ENCODE measurements around the gene TMEM135.

Gene TMEM135

GRCh38 chr11:87031433-87032170 is 6.1 kb upstream of the TMEM135 start:
- no peak overlapping the region for H4K5ac ChIP-seq (ENCODE audit: low read length)
- no peak overlapping the region for H3K18ac ChIP-seq (ENCODE audit: low read length)
- H3K4me3 ChIP-seq (ENCODE audit: low read length): no peak overlapping the region
- H3K79me2 ChIP-seq (ENCODE audit: control insufficient read depth, insufficient read depth, low read length): no peaks in the 10 kb centered on the region
- no peak overlapping the region for H3K23ac ChIP-seq (ENCODE audit: low read length)
- no peak overlapping the region for H3K4ac ChIP-seq (ENCODE audit: low read depth, low read length)
- no CpG with 5 or more reads among the region's 3 CpGs for WGBS (ENCODE audit: extremely low coverage, insufficient coverage, low lambda C conversion rate)
- H3K56ac ChIP-seq (ENCODE audit: low read length): no peak overlapping the region
- H2BK15ac ChIP-seq (replicated peaks; ENCODE audit: low read depth): peak overlapping the region; percentile 57
- no peaks in the 10 kb centered on the region for H3K36me3 ChIP-seq (ENCODE audit: control insufficient read depth, insufficient read depth, low read length)
- no peak overlapping the region for H3K27ac ChIP-seq (ENCODE audit: low read depth, low read length)
- H4K8ac ChIP-seq (ENCODE audit: low read depth, low read length): no peak overlapping the region
- no peak overlapping the region for H3K4me2 ChIP-seq (ENCODE audit: low read length)
- H3K79me1 ChIP-seq (ENCODE audit: low read length): no peaks in the 10 kb centered on the region
- H3K4me1 ChIP-seq (ENCODE audit: control insufficient read depth, low read depth, low read length): no peaks in the 10 kb centered on the region
- no peak overlapping the region for H2BK120ac ChIP-seq (ENCODE audit: low read depth, low read length)
- H3K27me3 ChIP-seq (ENCODE audit: insufficient read depth, low read length, poor library complexity): no peaks in the 10 kb centered on the region
- DNase-seq: no peak
- no peak overlapping the region for H2BK5ac ChIP-seq (ENCODE audit: low read length)
- no peak overlapping the region for H2AK5ac ChIP-seq (ENCODE audit: low read length)
- no peak overlapping the region for H3K9ac ChIP-seq (ENCODE audit: low read length)

- H3K79me1 ChIP-seq (ENCODE audit: low read length): no peaks in the 10 kb centered on the region
- H2BK5ac ChIP-seq (ENCODE audit: low read length): no peak overlapping the region
- H3K4me2 ChIP-seq (ENCODE audit: low read length): no peak overlapping the region
- no peak overlapping the region for H2BK120ac ChIP-seq (ENCODE audit: low read depth, low read length)
- H3K36me3 ChIP-seq (ENCODE audit: control insufficient read depth, insufficient read depth, low read length): no peaks in the 10 kb centered on the region
- H3K27me3 ChIP-seq (ENCODE audit: insufficient read depth, low read length, poor library complexity): no peaks in the 10 kb centered on the region
- H3K4me1 ChIP-seq (ENCODE audit: control insufficient read depth, low read depth, low read length): no peaks in the 10 kb centered on the region
- H3K27ac ChIP-seq (ENCODE audit: low read depth, low read length): no peak overlapping the region
- H3K9ac ChIP-seq (ENCODE audit: low read length): no peak overlapping the region
- H2BK15ac ChIP-seq (replicated peaks; ENCODE audit: low read depth): no peak overlapping the region
- WGBS (ENCODE audit: extremely low coverage, insufficient coverage, low lambda C conversion rate): no CpG with 5 or more reads among the region's 8 CpGs
- no peak overlapping the region for H3K4ac ChIP-seq (ENCODE audit: low read depth, low read length)
- no peak overlapping the region for H4K5ac ChIP-seq (ENCODE audit: low read length)
- H3K79me2 ChIP-seq (ENCODE audit: control insufficient read depth, insufficient read depth, low read length): peaks cover 6% of the 10 kb centered on the region
- H4K8ac ChIP-seq (ENCODE audit: low read depth, low read length): no peak overlapping the region
- H2AK5ac ChIP-seq (ENCODE audit: low read length): no peak overlapping the region
- H3K23ac ChIP-seq (ENCODE audit: low read length): no peak overlapping the region
- H3K18ac ChIP-seq (ENCODE audit: low read length): no peak overlapping the region
- DNase-seq: no peak
- no peak overlapping the region for H3K4me3 ChIP-seq (ENCODE audit: low read length)
- no peak overlapping the region for H3K56ac ChIP-seq (ENCODE audit: low read length)
Observed at GRCh38 chr11:87033561-87033960, 4.2 kb upstream of the TMEM135 start.

GRCh38 chr11:87035976-87036583 is 1.7 kb upstream of the TMEM135 start:
- peaks cover 2% of the 10 kb centered on the region for H3K79me1 ChIP-seq (ENCODE audit: low read length)
- H3K4me1 ChIP-seq (ENCODE audit: control insufficient read depth, low read depth, low read length): peaks cover 2% of the 10 kb centered on the region
- H3K4me2 ChIP-seq (ENCODE audit: low read length): no peak overlapping the region
- no CpG with 5 or more reads among the region's 12 CpGs for WGBS (ENCODE audit: extremely low coverage, insufficient coverage, low lambda C conversion rate)
- no peak overlapping the region for H2AK5ac ChIP-seq (ENCODE audit: low read length)
- H3K4ac ChIP-seq (ENCODE audit: low read depth, low read length): no peak overlapping the region
- peak overlapping the region; percentile 98 for H2BK15ac ChIP-seq (replicated peaks; ENCODE audit: low read depth)
- H2BK120ac ChIP-seq (ENCODE audit: low read depth, low read length): no peak overlapping the region
- peak overlapping the region; percentile 75 for H3K18ac ChIP-seq (ENCODE audit: low read length)
- no peak overlapping the region for H3K23ac ChIP-seq (ENCODE audit: low read length)
- H3K27me3 ChIP-seq (ENCODE audit: insufficient read depth, low read length, poor library complexity): no peaks in the 10 kb centered on the region
- peaks cover 22% of the 10 kb centered on the region for H3K79me2 ChIP-seq (ENCODE audit: control insufficient read depth, insufficient read depth, low read length)
- no peak overlapping the region for H2BK5ac ChIP-seq (ENCODE audit: low read length)
- no peak overlapping the region for H3K27ac ChIP-seq (ENCODE audit: low read depth, low read length)
- H3K4me3 ChIP-seq (ENCODE audit: low read length): no peak overlapping the region
- H3K36me3 ChIP-seq (ENCODE audit: control insufficient read depth, insufficient read depth, low read length): no peaks in the 10 kb centered on the region
- H4K8ac ChIP-seq (ENCODE audit: low read depth, low read length): no peak overlapping the region
- H3K56ac ChIP-seq (ENCODE audit: low read length): peak overlapping the region; percentile 56
- DNase-seq: peak; percentile 51
- no peak overlapping the region for H4K5ac ChIP-seq (ENCODE audit: low read length)
- H3K9ac ChIP-seq (ENCODE audit: low read length): no peak overlapping the region

GRCh38 chr11:87036756-87037449 is 831 bp upstream of the TMEM135 start:
- peak overlapping the region; percentile 42 for H3K4me3 ChIP-seq (ENCODE audit: low read length)
- no peaks in the 10 kb centered on the region for H3K27me3 ChIP-seq (ENCODE audit: insufficient read depth, low read length, poor library complexity)
- peaks cover 30% of the 10 kb centered on the region for H3K79me2 ChIP-seq (ENCODE audit: control insufficient read depth, insufficient read depth, low read length)
- H2AK5ac ChIP-seq (ENCODE audit: low read length): no peak overlapping the region
- H4K5ac ChIP-seq (ENCODE audit: low read length): no peak overlapping the region
- no peak overlapping the region for H3K23ac ChIP-seq (ENCODE audit: low read length)
- peak overlapping the region; percentile 76 for H3K9ac ChIP-seq (ENCODE audit: low read length)
- H4K8ac ChIP-seq (ENCODE audit: low read depth, low read length): no peak overlapping the region
- peak overlapping the region; percentile 73 for H3K4ac ChIP-seq (ENCODE audit: low read depth, low read length)
- peak overlapping the region; percentile 62 for H2BK15ac ChIP-seq (replicated peaks; ENCODE audit: low read depth)
- peak overlapping the region; percentile 22 for H3K4me2 ChIP-seq (ENCODE audit: low read length)
- peaks cover 2% of the 10 kb centered on the region for H3K4me1 ChIP-seq (ENCODE audit: control insufficient read depth, low read depth, low read length)
- no peak overlapping the region for H2BK120ac ChIP-seq (ENCODE audit: low read depth, low read length)
- peak overlapping the region; percentile 5 for H2BK5ac ChIP-seq (ENCODE audit: low read length)
- DNase-seq: no peak
- peak overlapping the region; percentile 83 for H3K18ac ChIP-seq (ENCODE audit: low read length)
- H3K36me3 ChIP-seq (ENCODE audit: control insufficient read depth, insufficient read depth, low read length): no peaks in the 10 kb centered on the region
- peak overlapping the region; percentile 56 for H3K27ac ChIP-seq (ENCODE audit: low read depth, low read length)
- peak overlapping the region; percentile 88 for H3K56ac ChIP-seq (ENCODE audit: low read length)
- WGBS (ENCODE audit: extremely low coverage, insufficient coverage, low lambda C conversion rate): no CpG with 5 or more reads among the region's 10 CpGs
- H3K79me1 ChIP-seq (ENCODE audit: low read length): peaks cover 2% of the 10 kb centered on the region

- no peak overlapping the region for H3K23ac ChIP-seq (ENCODE audit: low read length)
- H3K4me1 ChIP-seq (ENCODE audit: control insufficient read depth, low read depth, low read length): peaks cover 2% of the 10 kb centered on the region
- H3K4ac ChIP-seq (ENCODE audit: low read depth, low read length): no peak overlapping the region
- peak overlapping the region; percentile 3 for H2BK5ac ChIP-seq (ENCODE audit: low read length)
- peak overlapping the region; percentile 42 for H3K4me3 ChIP-seq (ENCODE audit: low read length)
- peak overlapping the region; percentile 18 for H3K18ac ChIP-seq (ENCODE audit: low read length)
- no CpG with 5 or more reads among the region's 9 CpGs for WGBS (ENCODE audit: extremely low coverage, insufficient coverage, low lambda C conversion rate)
- peaks cover 2% of the 10 kb centered on the region for H3K79me1 ChIP-seq (ENCODE audit: low read length)
- H2BK15ac ChIP-seq (replicated peaks; ENCODE audit: low read depth): no peak overlapping the region
- no peaks in the 10 kb centered on the region for H3K27me3 ChIP-seq (ENCODE audit: insufficient read depth, low read length, poor library complexity)
- DNase-seq: no peak
- no peak overlapping the region for H4K8ac ChIP-seq (ENCODE audit: low read depth, low read length)
- H3K9ac ChIP-seq (ENCODE audit: low read length): peak overlapping the region; percentile 68
- H3K79me2 ChIP-seq (ENCODE audit: control insufficient read depth, insufficient read depth, low read length): peaks cover 35% of the 10 kb centered on the region
- H3K27ac ChIP-seq (ENCODE audit: low read depth, low read length): peak overlapping the region; percentile 56
- H2AK5ac ChIP-seq (ENCODE audit: low read length): no peak overlapping the region
- no peaks in the 10 kb centered on the region for H3K36me3 ChIP-seq (ENCODE audit: control insufficient read depth, insufficient read depth, low read length)
- H4K5ac ChIP-seq (ENCODE audit: low read length): no peak overlapping the region
- peak overlapping the region; percentile 37 for H3K4me2 ChIP-seq (ENCODE audit: low read length)
- H2BK120ac ChIP-seq (ENCODE audit: low read depth, low read length): no peak overlapping the region
- peak overlapping the region; percentile 79 for H3K56ac ChIP-seq (ENCODE audit: low read length)
Observed at GRCh38 chr11:87038235-87038977, 672 bp downstream of the TMEM135 start.
